ENCODE results near the gene SH3BP5. TPM values are rescaled to one million over a fixed set of nuclear protein-coding genes. Genes with fewer than 3 reads are reported as not detected.

The SH3BP5 gene
- total RNA-seq, 1 experiment from 2014 or later: 20.3 TPM

- BruUV-seq (replicated peaks): no TSS peak
- Histone ChIP-seq H3K9me3 (ENCODE audit: low read depth, low read length, poor library complexity, severe bottlenecking) (no peaks in the 10 kb centered on the region), H3K4me3 (ENCODE audit: low read depth, low read length, poor library complexity, severe bottlenecking) (no peak overlapping the region), H3K4me1 (ENCODE audit: insufficient read depth, low read length, poor library complexity, severe bottlenecking) (peaks cover 24% of the 10 kb centered on the region), H3K27me3 (replicated peaks; ENCODE audit: insufficient read depth, low read depth, low read length, poor library complexity) (no peaks in the 10 kb centered on the region), H3K36me3 (ENCODE audit: insufficient read depth, low read length, poor library complexity, severe bottlenecking) (no peaks in the 10 kb centered on the region), H3K27ac (ENCODE audit: low read depth, low read length, poor library complexity, severe bottlenecking) (no peak overlapping the region)
- TF ChIP-seq EZH2 (IDR thresholded peaks at IDR 0.05; ENCODE audit: borderline replicate concordance, low read depth, low read length, poor library complexity, severe bottlenecking) (no peak), CTCF (conservative IDR thresholded peaks at IDR 0.05; ENCODE audit: low read depth, low read length) (no peak)
- ChIA-PET CTCF (interaction anchor here (0.7 kb wide), 1 partner anchor 70 kb away, joined by 3 read pairs; no protein-coding TSS in a partner anchor), POLR2A (ENCODE audit: low non-redundant PET) (interaction anchor here (0.7 kb wide), 1 partner anchor 18 kb away, joined by 7 read pairs; no protein-coding TSS in a partner anchor)
- intact Hi-C loops (cut with micrococcal nuclease; ENCODE audit: unreplicated experiment): no loop called here
- DNase-seq (ENCODE audit: low spot score): no peak
Observed at GRCh38 chr3:15337963-15338362, 5.6 kb upstream of the SH3BP5 start.

- no peak overlapping the region for H3K4me3 ChIP-seq (ENCODE audit: low read depth, low read length, poor library complexity, severe bottlenecking)
- H3K4me1 ChIP-seq (ENCODE audit: insufficient read depth, low read length, poor library complexity, severe bottlenecking): peaks cover 28% of the 10 kb centered on the region
- BruUV-seq (replicated peaks): no TSS peak
- no peaks in the 10 kb centered on the region for H3K27me3 ChIP-seq (replicated peaks; ENCODE audit: insufficient read depth, low read depth, low read length, poor library complexity)
- TF ChIP-seq CTCF (conservative IDR thresholded peaks at IDR 0.05; ENCODE audit: low read depth, low read length) (no peak), EZH2 (IDR thresholded peaks at IDR 0.05; ENCODE audit: borderline replicate concordance, low read depth, low read length, poor library complexity, severe bottlenecking) (no peak)
- H3K9me3 ChIP-seq (ENCODE audit: low read depth, low read length, poor library complexity, severe bottlenecking): no peaks in the 10 kb centered on the region
- ChIA-PET POLR2A (ENCODE audit: low non-redundant PET) (no interaction called here), CTCF (no interaction called here)
- intact Hi-C loops (cut with micrococcal nuclease; ENCODE audit: unreplicated experiment): no loop called here
- H3K36me3 ChIP-seq (ENCODE audit: insufficient read depth, low read length, poor library complexity, severe bottlenecking): no peaks in the 10 kb centered on the region
- H3K27ac ChIP-seq (ENCODE audit: low read depth, low read length, poor library complexity, severe bottlenecking): no peak overlapping the region
- no peak for DNase-seq (ENCODE audit: low spot score)
Observed at GRCh38 chr3:15336057-15336456, 3.7 kb upstream of the SH3BP5 start.

GRCh38 chr3:15333956-15334263 is 1.5 kb upstream of the SH3BP5 start:
- BruUV-seq (replicated peaks): no TSS peak

More at GRCh38 chr3:15333956-15334263, 1.5 kb upstream of the SH3BP5 start:
- no peaks in the 10 kb centered on the region for H3K36me3 ChIP-seq (ENCODE audit: insufficient read depth, low read length, poor library complexity, severe bottlenecking)
- no peaks in the 10 kb centered on the region for H3K27me3 ChIP-seq (replicated peaks; ENCODE audit: insufficient read depth, low read depth, low read length, poor library complexity)
- H3K4me1 ChIP-seq (ENCODE audit: insufficient read depth, low read length, poor library complexity, severe bottlenecking): peaks cover 37% of the 10 kb centered on the region
- TF ChIP-seq CTCF (conservative IDR thresholded peaks at IDR 0.05; ENCODE audit: low read depth, low read length): no peak
- TF ChIP-seq EZH2 (IDR thresholded peaks at IDR 0.05; ENCODE audit: borderline replicate concordance, low read depth, low read length, poor library complexity, severe bottlenecking): no peak
- POLR2A ChIA-PET (ENCODE audit: low non-redundant PET): interaction anchor here (0.7 kb wide), 1 partner anchor 10 kb away, joined by 3 read pairs; no protein-coding TSS in a partner anchor
- no peak overlapping the region for H3K27ac ChIP-seq (ENCODE audit: low read depth, low read length, poor library complexity, severe bottlenecking)
- CTCF ChIA-PET: interaction anchor here (0.6 to 0.9 kb wide), 2 partner anchors 27 to 1270 kb away, joined by 4 to 5 read pairs; no protein-coding TSS in a partner anchor
- H3K9me3 ChIP-seq (ENCODE audit: low read depth, low read length, poor library complexity, severe bottlenecking): no peaks in the 10 kb centered on the region
- no peak for DNase-seq (ENCODE audit: low spot score)
- H3K4me3 ChIP-seq (ENCODE audit: low read depth, low read length, poor library complexity, severe bottlenecking): no peak overlapping the region
- intact Hi-C loops (cut with micrococcal nuclease; ENCODE audit: unreplicated experiment): loop anchor here (5.0 kb wide), 1 partner anchor 43 kb away; no protein-coding TSS in a partner anchor
